B cell (primary cell): ENCODE results near the gene TMEM151A.

Source experiments
- EZH2 ChIP-seq: IDR thresholded peaks from 2 replicates; pipeline ENCODE4 v1.6.1; 2012; ENCODE audit warnings: borderline replicate concordance, low read depth, mild to moderate bottlenecking, moderate library complexity, low read length; ENCODE audit not compliant: insufficient read depth, poor library complexity, severe bottlenecking
- TF ChIP-seq, protein P1 (sequence below): fragments of 200-600 bp; IDR thresholded peaks from one replicate; pipeline ENCODE4 v1.8.0; 2022; ENCODE audit warnings: antibody characterized with exemption, mild to moderate bottlenecking

DNA sequence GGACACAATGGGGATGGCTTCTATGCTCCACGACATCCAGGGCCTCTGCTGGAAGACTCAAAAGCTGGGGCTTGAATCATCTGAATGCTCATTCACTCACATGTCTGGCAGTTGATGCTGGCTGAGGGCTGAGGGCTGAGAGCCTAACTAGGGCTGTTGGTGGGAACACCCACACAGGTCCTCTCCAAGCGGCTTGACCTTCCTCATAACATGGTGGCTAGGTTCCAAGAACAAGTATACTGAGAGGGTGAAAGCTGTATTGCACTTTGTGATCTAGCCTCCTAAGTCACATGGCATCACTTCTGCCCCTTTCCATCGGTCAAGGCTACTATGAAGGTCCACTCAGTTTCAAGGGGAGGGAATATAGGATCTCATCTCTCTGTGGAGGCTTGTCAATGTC, 7.5 kb downstream of the TMEM151A start:
- TF ChIP-seq, protein P1, sequence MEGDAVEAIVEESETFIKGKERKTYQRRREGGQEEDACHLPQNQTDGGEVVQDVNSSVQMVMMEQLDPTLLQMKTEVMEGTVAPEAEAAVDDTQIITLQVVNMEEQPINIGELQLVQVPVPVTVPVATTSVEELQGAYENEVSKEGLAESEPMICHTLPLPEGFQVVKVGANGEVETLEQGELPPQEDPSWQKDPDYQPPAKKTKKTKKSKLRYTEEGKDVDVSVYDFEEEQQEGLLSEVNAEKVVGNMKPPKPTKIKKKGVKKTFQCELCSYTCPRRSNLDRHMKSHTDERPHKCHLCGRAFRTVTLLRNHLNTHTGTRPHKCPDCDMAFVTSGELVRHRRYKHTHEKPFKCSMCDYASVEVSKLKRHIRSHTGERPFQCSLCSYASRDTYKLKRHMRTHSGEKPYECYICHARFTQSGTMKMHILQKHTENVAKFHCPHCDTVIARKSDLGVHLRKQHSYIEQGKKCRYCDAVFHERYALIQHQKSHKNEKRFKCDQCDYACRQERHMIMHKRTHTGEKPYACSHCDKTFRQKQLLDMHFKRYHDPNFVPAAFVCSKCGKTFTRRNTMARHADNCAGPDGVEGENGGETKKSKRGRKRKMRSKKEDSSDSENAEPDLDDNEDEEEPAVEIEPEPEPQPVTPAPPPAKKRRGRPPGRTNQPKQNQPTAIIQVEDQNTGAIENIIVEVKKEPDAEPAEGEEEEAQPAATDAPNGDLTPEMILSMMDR: no peak
- TF ChIP-seq EZH2: no peak
